ENCODE measurements around the gene TF.

TF gene

GRCh38 chr3:133747373-133747772, 1.2 kb downstream of the TF start:
- DNase-seq (ENCODE audit: low read depth): no peak

DNA sequence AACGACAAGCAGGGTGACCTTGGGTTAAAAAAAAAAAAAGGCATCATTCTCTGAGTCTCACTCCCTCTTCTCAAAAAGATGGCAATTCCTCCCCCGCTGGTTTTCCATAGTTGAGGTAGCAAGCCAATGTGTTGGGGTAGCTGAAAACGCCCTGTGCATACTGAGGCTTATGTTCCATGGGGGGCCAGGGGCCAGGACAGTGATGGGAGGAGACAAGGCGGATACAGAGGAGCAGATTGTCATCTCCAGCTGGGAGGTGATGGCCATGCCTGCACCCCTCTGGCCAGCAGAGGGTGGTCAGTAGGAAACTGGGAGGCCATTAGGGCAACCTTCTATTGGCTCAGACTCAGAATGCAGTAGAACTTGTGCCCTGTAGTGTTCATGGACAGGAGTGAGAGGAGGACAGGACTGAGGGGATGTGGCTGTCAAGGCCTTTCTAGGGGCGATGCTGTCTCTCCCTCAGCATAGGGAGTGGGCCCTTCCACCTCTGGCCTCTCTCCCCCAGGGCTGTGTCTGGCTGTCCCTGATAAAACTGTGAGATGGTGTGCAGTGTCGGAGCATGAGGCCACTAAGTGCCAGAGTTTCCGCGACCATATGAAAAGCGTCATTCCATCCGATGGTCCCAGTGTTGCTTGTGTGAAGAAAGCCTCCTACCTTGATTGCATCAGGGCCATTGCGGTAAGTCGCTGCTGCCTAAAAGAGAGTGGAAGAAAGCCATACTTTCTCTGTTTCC, 1.9 kb downstream of the TF start:
- DNase-seq (ENCODE audit: low read depth): no peak

DNA sequence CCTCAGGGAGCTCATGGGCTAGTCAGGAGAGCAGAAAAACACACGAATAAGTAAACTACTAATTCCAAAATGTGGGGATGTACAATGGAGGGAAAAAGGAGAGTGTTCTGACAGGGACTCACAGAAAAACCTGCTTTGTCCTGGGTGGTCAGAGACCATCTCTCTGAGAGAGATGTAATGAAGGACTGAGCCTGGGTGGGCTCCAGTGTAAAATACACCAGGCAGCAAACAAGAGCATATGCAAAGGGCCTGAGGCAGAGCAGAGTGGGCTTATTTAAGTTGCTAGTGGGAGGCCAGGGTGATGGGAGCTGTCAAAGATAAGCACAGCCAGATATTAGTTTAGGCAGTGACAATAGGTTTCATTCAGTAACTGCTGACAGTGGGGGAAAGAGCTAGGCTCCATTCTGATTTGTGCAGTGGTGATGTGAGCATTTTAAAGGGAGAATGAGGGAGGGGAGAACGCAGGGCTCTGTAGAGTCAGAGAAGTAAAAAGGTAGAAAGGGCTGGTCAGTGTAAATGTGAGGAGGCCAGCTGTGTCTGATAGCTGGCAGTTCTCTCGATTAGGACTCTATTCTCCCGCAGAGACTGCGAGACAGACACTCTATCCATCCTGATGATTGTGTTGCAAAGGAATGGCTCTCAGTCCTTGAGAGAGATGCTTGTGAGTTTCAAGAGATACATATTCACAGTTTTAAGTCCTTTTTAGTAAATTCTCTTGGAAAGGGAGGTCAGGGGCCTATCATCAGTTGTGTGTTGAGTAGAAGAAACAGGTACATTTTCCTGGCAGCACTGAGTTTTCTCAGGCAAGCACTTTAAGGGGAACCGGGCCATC, 3.5 kb downstream of the TF start:
- DNase-seq (ENCODE audit: low read depth): no peak

GRCh38 chr3:133750259-133750656, 4.1 kb downstream of the TF start:
- DNase-seq (ENCODE audit: low read depth): no peak

DNA sequence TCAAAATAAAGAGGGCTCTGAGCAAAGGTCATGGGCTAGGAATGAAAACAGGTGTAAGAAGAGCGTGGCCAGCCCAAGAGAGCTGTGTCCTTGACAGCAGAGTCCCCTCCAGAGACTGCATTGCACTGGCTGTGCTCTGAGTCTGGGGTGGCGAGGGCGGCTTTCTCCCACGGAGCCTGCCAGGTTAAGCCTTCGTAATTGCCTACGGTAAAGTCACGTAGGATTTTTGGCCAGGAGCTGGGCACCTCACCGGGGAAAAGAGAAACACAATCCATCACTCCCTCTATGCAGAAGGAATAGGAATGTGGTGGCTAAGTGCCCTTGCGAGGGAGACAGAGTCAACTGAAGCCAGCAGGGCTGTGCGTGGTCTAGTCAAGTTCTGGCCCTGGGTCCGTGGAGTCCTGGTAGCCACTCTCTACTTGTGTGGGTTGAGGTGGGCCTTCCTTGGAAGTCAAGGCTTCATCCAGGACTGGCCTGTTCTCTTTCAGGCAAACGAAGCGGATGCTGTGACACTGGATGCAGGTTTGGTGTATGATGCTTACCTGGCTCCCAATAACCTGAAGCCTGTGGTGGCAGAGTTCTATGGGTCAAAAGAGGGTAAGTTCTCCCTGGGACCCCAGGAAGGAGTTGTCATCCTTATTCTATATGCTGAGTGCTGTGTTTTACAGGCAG, 7.0 kb downstream of the TF start:
- DNase-seq (ENCODE audit: low read depth): no peak

DNA sequence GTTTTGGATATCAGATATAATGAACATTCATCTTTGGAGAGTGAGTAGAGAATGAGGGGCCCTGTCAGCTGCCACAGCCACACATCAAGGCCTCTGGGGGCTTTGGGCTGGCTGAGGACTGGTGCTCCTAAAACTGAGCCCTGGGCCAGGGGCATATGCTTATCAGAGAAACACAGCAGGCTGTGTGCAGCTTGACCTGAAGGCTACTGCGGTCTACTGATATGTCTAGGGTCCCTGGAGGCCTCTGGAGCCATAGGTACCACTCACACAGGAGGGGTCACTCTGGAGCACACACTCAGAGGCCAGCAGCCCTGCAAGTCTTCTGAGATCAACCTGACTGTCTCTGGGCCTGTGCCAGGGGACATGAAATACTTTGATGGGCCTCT, 7.6 kb downstream of the TF start:
- no peak for DNase-seq (ENCODE audit: low read depth)

DNA sequence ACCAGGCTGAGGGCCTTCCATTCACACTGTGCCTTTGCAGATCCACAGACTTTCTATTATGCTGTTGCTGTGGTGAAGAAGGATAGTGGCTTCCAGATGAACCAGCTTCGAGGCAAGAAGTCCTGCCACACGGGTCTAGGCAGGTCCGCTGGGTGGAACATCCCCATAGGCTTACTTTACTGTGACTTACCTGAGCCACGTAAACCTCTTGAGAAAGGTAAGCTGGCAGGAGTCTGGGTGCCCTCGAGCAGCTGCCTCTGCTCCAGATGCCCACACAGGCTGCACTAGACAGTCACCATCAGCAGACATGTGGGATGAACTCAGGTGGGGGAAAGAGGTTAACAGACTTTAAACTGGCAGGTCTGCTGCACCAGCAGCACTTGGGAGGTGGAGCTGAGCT, 8.3 kb downstream of the TF start:
- DNase-seq (ENCODE audit: low read depth): no peak

- no peak for DNase-seq (ENCODE audit: low read depth)
Observed at GRCh38 chr3:133754973-133755828, 9.0 kb downstream of the TF start.

- no peak for DNase-seq (ENCODE audit: low read depth)
Observed at GRCh38 chr3:133756716-133757694, 10.8 kb downstream of the TF start.

- no peak for DNase-seq (ENCODE audit: low read depth)
Observed at GRCh38 chr3:133757701-133758567, 11.7 kb downstream of the TF start.

DNA sequence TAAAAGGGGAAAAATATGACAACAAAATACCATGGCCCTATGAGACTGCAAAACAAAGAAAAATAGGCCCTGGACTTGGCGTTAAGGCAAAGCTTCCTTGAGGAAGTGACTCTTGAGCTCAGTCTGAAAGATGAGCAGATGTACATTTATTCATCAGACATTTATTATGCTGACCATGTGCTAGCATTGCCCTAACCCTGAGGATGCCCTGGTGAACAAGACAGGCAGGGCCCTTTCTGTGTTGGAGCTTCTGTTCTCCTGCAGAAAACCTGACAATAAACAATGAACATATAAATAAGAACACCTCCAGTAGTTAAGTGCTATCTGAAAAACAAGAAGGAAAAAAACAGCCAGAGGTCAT, 12.4 kb downstream of the TF start:
- no peak for DNase-seq (ENCODE audit: low read depth)

DNA sequence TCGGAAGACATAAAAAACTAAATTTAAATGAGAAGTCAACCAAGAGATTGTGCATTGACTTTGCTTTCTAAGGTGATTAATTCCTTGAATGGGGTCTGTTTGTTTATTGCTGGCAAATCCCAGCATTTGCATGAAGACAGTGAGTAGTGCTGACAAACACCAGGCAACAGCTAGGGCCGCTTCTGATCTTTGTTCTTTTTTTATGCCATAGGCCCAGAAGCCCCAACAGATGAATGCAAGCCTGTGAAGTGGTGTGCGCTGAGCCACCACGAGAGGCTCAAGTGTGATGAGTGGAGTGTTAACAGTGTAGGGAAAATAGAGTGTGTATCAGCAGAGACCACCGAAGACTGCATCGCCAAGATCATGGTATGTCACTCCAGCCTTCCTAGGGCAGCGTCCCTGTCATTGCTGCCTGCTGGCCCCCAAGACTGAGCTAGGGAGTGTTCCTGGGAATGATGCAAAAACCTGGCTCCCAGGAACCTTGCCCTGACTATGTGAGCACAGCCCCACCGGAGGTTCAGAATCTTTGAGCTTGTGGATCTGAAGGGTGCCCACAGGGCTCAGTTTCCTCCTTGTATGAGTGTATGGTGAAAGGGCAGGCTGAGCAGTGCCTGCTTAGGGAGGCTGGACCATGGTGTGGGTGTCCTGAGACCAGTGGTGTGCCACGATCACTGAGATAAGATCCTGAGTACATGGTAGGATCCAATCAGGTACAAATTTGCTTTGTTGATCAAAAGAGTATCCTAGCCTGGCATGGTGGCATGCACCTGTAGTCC, 13.0 kb downstream of the TF start:
- no peak for DNase-seq (ENCODE audit: low read depth)

DNA sequence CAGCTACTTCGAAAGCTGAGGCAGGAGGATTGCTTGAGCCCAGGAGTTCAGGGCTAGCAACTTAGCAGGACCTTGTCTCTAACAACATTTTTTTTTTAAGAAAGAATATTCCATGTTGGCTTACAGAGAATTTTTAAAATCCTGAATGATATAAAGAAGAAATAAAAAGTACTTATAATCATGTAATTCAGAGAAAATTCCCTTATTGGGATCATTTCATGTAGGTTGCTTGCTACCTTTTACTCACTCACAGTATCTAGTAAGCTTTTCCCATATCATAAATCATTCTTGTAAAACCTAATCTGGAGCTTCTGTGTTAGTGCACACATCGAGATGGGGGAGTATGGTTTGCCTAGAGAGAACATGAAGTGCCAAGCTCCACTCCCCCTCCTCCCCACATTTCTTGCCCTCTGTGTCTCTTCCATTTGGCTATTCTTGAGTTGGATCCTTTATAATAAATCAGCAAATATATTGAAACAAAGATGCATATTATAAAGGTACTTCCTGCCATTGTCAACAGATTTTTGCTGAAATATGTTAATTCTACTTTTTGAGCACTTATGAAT, 13.6 kb downstream of the TF start:
- DNase-seq (ENCODE audit: low read depth): no peak

DNA sequence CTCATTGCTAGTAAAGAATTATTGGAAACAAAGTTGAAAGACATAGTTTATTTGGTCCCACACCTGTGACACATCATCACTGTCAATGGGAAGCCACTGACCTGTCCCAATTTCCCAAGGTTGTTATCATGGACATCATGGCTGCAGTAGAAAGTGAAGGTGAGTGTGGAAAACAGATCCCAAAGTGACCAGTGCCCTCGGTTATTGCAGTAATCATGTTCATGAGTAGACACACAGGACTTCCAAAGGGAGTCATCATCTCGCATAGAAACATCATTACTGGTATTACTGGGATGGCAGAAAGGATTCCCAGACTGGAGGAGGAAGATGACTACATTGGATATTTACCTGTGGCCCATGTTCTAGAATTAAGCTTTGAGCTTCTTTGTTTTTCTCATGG, 14.7 kb downstream of the TF start:
- no peak for DNase-seq (ENCODE audit: low read depth)

DNA sequence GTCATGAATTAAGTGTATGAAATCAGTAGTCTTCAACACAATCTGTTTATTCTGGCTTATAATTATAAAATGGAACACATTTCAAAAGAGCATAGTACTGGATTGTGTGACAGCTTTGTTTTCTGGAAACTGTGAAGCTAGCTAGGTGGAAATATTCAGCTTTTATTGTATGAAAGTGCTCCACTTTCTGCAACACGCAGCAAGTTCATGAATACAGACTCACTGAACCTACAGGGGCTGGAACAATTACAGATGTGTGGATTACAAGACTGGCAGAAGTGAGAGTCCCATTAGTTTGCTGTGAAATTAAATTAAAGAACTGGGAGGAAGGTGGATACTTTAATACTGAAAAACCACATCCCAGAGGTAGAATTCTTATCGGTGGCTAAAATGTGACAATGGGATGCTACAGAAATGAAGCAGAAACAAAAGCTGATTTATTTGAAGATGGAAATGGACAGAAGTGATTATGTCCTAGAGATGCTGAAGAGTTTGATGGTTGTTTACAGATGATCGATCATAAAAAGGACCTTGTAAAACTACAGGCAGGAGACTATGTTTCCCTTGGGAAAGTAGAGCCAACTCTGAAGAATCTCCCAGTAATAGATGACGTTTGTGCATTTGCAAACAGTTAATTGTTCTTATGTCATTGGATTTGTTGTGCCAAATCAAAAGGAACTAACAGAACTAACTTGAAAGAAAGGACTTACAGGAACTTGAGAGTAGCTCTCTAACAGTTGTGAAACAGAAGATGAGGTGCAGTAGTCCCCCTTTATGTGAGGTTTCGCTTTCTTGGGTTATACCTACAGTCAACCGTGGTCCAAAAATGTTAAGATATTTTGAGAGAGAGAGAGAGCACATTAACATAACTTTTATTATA, 15.7 kb downstream of the TF start:
- no peak for DNase-seq (ENCODE audit: low read depth)

DNA sequence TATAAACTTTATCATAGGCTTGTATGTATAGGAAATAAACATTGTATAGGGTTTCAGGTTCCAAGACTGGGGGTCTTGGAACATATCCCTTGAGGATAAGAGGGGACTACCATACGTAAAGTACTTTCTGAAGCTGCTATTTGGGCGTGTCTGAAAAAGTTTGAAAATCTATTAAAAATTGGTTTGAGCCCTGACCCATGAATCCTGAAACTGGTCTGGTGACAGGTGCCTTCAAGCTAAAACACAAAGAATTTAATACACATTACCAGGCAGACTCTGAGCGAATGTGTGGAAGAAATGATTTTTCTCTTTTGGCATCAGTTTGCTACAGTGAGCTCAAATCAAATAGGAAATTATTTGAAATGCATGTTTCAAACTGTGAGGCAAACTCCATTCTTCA, 16.3 kb downstream of the TF start:
- DNase-seq (ENCODE audit: low read depth): no peak

DNA sequence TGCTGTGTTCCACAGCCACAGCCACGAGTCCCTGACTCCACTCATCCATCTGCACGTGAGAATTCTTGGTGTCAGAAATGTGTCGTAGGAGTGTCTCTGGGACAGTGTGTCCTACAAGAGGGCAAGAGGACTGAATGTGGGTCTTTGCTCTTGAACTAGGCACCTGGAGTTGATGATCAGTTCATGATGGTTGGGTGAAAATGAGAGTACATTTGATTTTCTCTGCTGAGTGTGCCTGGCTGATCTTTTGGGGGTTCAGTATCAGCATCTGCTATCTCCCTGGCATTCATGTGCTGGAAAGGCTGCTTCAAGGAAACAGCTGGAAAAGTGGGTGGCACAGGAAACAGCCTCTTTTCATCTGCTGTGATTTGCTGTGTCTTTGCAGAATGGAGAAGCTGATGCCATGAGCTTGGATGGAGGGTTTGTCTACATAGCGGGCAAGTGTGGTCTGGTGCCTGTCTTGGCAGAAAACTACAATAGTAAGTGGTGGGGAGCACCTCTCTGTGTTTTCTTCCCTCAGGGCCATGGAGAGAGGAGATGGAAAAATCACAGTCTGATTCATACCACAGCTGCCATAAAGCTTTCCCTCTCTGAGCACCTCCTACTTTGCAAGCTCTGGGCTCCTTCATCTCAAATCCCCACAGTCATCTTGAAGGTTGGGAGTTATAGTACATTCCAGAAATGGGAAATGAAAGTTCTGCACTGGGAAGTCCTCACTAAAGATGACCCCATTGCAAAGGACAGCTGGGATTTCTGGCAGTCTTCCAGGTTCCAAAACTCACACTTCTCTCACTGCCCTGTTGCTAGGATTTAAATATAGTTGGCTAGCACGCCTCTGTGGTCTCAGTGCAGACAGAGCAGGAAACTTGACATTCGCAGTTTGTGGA, 17.8 kb downstream of the TF start:
- DNase-seq (ENCODE audit: low read depth): no peak
